Activated gamma-delta T cell treated with Interleukin-2 at 50 U/mL for 16 hours (primary cell): ENCODE measurements around the gene CEP126.
"Not testable (repeated sequence)": the region's sequence is repeated elsewhere in the genome, so short reads cannot be mapped to it uniquely, and the experiment has no call there.

Source experiments
- DNase-seq: peaks from one replicate; pipeline ENCODE4 v3.0.0-alpha.2; 2020

The CEP126 gene

DNA sequence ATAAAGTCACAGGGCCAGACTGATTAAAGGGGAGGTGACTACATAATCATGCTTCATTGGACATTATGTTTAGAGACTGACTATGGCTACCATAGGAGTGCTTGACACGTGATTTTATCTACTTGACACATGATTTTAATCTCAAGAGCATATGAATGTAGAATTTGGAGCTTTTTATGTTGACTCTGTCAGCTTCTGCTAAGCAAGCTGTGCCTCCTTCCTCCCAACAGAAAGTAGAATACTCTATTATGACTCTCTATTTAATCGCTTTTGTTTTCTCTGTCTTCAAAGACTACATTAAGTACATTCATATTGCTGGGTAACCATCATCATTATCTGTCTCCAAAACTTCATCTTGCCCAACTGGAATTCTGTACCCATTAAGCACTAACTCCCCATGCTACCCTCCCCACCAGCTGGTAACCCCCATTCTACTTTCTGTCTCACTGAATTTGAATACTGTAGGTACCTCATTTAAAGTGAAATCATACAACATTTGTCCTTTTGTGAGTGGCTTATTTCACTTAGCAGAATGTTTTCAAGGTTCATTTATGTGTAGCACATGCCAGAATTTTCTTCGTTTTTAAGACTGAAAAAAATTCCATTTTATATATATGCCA lies 26.2 kb downstream of the CEP126 start:
- no peak for DNase-seq

GRCh38 chr11:101944923-101945322 lies 30.1 kb downstream of the CEP126 start:
- DNase-seq: no peak

DNA sequence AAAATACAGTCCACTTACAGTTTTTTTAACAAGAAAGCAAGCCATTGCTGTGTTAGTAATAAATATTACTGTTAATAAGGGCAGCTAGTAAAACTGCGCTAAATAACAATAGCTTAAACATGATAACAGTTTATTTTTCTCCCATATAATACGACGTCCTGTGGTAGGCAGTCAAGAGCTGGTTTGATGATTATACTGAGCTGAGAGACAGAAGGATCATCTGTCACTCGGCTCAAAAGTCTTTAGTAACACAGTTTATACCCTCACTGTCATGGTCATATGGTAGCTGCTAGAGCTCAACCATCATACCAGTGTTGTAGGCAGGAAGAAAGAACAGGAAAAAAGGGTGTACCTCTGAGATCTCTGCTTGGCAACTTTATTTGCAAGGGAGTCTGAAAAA lies 30.6 kb downstream of the CEP126 start:
- DNase-seq: no peak

- no peak for DNase-seq
Observed at GRCh38 chr11:101949680-101950220, 34.9 kb downstream of the CEP126 start.

DNA sequence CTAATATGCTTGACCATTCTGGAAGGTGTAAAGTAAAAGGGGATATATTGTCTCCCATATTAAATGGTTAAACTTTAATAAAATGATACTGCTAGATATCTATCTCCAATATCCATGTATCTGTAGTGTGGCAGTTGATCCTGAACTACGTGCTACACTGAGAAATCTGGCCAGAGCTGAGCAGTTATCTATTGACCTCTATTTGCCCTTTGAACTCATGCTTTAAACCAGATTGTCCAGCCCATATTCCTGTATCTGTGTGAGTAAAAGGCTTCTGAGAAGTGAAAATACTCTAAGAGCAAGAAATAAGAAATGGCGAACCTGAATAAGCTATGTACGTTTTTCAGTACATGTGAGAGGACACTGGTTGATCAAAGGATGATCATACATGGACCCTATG lies 40.5 kb downstream of the CEP126 start:
- no peak for DNase-seq

- DNase-seq: no peak
Observed at GRCh38 chr11:101955701-101956100, 40.9 kb downstream of the CEP126 start.

GRCh38 chr11:101960231-101960630 lies 45.4 kb downstream of the CEP126 start:
- DNase-seq: no peak

- DNase-seq: not testable (repeated sequence)
Observed at GRCh38 chr11:101964200-101964599, 49.4 kb downstream of the CEP126 start.

DNA sequence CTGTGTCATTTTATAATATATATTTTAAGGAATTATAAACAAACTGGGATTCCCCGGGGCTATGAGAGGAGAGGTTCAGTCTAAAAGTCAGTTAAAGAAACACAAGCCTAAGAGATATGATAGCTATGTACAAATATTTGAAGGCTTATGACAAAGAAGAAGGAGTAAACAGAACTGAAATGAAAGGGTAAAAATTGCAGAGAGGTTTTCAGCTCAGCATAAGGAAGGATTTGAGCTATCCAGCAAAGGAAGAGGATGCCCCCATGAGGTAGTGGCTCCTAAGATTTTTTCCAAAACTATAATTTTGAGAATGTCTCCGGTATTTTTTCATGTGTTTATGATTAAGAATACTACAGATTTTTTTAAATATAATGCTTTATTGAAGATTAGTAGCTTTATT lies 59.4 kb downstream of the CEP126 start:
- DNase-seq: no peak

DNA sequence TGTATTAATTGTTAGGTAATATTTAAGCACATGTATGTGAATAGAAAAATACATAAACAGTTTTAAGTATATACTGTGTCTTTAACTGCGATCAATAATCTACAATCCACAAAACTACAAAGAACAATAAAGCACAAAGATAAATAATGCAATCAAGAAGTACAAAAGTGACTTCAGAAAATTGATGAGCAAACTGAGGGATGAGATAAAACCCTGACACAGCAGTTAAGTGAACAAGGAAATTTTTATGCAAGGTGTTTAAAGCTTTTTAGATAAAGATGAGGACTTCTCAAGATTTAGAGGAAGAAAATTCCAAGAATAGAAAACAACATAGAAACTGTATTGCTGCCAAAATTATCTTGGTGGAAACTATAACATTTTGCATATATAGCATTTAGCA lies 60.0 kb downstream of the CEP126 start:
- DNase-seq: no peak

GRCh38 chr11:101975734-101976133 lies 60.9 kb downstream of the CEP126 start:
- DNase-seq: no peak

DNA sequence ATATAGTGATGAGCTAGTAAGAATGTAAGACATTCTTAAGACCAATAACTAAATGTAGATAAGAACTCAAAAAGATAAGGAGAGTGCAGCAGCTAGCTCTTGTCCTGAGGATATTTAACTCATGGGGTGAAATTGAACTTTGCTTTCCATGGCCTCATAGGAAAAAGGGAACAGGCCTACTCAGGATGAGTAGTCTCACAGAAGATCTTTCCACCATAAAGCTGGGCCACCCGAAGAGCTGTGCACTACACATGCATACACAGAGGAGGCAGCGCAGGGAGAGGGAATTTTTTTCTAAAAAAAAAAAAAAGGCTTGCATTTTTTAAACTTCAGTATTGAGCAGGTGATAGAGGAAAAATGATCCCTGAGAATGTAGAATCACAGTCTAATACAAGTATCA lies 72.6 kb downstream of the CEP126 start:
- no peak for DNase-seq

GRCh38 chr11:101993172-101993571 lies 78.4 kb downstream of the CEP126 start:
- DNase-seq: no peak

- DNase-seq: not testable (repeated sequence)
Observed at GRCh38 chr11:101994052-101994469, 79.3 kb downstream of the CEP126 start.

GRCh38 chr11:101996111-101996510 lies 81.3 kb downstream of the CEP126 start:
- no peak for DNase-seq

DNA sequence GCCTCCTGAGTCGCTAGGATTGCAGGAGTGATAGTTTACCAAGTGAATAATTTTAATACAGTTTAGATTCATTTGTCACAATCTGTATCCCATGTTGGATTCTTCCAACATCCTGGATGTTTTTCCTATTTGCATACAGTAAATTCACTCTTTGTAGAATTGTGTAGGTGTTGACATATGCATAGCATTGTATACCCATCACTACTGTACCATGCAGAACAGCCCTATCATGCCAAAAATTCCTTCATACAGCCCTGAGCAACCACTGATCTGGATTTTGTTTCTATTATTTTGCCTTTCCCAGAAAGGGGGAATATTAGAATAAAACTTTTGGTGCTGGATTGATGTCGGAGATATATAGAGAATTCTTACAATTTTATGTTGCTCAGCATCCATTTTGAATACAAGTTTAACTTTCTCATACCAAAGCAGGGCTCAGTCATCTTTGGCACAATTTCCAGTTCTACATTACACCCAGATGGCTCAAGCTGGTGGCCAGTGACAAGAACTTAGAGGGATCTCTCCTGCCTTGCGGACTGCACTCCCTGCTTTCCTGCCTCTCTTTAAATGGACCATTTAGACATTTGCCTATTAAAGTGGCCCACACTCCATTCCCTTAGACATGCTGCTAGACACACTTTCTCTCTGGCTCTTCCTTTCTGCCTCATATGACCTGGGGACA lies 87.0 kb downstream of the CEP126 start:
- DNase-seq: no peak

GRCh38 chr11:102004220-102004619 lies 89.4 kb downstream of the CEP126 start:
- DNase-seq: no peak

DNA sequence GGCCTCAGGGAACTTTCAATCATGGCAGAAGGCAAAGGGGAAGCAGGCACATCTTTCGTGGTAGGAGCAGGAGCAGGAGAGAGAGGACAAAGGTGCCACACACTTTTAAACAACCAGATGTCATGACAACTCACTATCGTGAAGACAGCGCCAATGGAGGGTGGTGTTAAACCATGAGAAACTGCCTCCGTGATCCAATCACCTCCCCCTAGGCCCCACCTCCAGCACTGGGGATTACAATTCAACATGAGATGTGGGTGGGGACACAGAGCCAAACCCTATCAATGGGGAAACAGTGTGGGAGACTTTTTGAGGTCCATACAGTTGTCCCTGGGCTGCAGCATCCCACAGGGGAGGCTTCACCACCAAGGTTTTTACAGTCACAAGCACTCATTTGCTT lies 90.5 kb downstream of the CEP126 start:
- DNase-seq: no peak

DNA sequence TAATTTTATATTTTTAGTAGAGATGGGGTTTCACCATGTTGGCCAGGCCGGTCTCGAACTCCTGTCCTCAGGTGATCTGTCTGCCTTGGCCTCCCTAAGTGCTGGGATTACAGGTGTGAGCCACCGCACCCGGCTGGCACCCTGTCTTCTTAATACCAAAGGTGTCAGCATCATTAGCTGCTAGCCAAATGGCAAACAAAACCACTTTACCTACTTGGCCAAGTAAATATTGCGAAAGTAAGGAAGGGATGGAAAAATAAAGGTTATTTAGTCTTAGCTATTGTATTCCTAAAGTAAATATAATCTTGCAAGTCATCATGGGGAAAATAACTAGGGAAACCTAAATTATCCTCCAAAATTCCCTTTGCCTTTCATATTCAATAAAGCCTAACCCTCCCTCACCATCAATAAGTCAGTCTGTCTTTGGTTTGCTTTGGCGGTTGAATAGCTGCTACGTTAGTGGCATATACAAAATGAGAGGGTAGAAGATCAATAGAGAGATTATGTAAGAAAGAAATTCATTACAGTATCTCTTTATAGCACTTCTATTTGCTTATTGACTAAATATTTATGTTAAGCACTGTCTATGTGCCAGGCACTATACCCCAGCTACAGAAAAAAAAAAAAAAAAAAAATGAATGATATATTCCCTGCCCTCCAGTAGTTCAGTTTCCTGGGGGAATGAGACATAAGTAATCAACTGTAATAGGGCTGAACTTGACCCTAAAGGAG lies 92.2 kb downstream of the CEP126 start:
- DNase-seq: no peak

- DNase-seq: no peak
Observed at GRCh38 chr11:102007567-102008437, 93.0 kb downstream of the CEP126 start.

DNA sequence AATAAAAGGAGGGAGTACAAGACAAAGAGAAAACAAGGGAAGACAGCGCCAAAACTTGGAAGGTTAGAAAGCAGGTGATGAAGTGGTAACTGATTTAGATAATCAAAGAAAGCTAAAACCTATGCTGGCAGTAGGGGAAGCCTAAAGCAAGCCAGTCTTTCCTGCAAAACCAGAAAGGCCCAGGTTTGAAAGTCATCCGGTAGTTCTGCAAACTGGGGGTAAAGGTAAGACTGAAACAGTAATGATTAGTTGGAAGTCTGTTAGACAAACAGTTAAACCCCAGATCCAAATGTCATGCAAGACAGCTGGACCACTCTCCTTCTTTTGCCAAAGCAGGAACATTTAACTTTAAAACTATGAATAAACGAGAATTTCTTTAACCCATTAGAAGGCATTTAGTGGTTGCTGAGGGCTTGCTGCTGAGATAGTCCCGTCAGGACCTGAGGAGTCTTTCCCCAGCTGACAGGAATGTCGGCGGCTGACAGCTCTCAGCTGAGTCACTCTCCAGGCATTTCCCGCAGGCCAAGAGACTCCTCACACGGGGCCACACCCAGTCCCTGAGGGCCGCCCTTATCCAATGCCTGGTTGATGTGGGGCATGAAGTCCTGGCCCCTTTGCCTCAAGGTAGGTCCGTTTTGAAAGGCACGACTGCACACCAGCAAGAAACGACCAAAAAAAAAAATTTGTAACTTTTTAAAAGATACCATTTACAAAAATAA lies 96.1 kb downstream of the CEP126 start:
- DNase-seq: no peak

DNA sequence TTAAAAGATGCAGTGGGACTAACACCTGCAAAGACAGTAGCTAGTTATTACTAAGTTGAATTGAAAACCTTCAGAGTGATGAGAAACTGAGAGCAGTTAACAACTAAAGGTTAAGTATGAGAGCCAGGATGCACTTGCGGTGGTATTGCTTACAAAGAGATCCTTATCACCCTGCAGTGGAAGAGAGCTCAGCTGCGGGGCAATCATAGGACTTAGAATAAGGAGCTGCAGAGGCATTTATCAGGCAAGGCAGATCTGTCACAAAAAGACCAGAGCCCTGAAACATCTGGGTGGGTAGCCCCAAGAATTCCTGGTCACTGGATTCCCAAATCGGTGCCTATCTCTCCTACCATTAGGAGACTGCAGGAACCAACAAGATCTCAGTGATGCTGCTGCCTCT lies 98.1 kb downstream of the CEP126 start:
- no peak for DNase-seq
